Activated CD8-positive, alpha-beta T cell treated with anti-CD3 and anti-CD28 coated beads for 36 hours (primary cell): ENCODE results near the gene TCF19. TPM values are rescaled to one million over a fixed set of nuclear protein-coding genes. Genes with fewer than 3 reads are reported as not detected.
"Not testable (repeated sequence)": the region's sequence is repeated elsewhere in the genome, so short reads cannot be mapped to it uniquely, and the experiment has no call there.

Source experiments
- ATAC-seq: fragments of 200-7000 bp; cut with Tn5 transposase; one replicate; pipeline ENCODE4 v1.10.0; 2021; ENCODE audit warnings: mild to moderate bottlenecking, moderate library complexity
- CTCF ChIA-PET: fragments of 350-600 bp; sonication (Branson Sonifier 250); formaldehyde crosslinking; loops from one replicate; lab custom pipeline; 2021; ENCODE audit warnings: antibody characterized with exemption; lab: Charles Lee
- POLR2A ChIA-PET: fragments of 350-600 bp; sonication (Branson Sonifier 250); formaldehyde crosslinking; loops from one replicate; lab custom pipeline; 2021; ENCODE audit warnings: antibody characterized with exemption; lab: Charles Lee
- DNase-seq: peaks from one replicate; pipeline ENCODE4 v3.0.0-alpha.2; 2020
- H3K27ac Mint-ChIP-seq: one replicate; pipeline ENCODE4 v1.8.0; 2021; ENCODE audit warnings: mild to moderate bottlenecking, mixed read lengths
- H3K27me3 Mint-ChIP-seq: one replicate; pipeline ENCODE4 v1.8.0; 2021; ENCODE audit warnings: mixed read lengths
- H3K36me3 Mint-ChIP-seq: one replicate; pipeline ENCODE4 v1.8.0; 2021; ENCODE audit warnings: low read depth, mixed read lengths
- H3K4me1 Mint-ChIP-seq: one replicate; pipeline ENCODE4 v1.8.0; 2021; ENCODE audit warnings: low read depth, mixed read lengths
- H3K4me3 Mint-ChIP-seq: one replicate; pipeline ENCODE4 v1.8.0; 2021; ENCODE audit warnings: mild to moderate bottlenecking, moderate library complexity, mixed read lengths
- H3K9me3 Mint-ChIP-seq: one replicate; pipeline ENCODE4 v1.8.0; 2021; ENCODE audit warnings: mixed read lengths
- intact Hi-C: fragments of 100-400 bp; cut with micrococcal nuclease; formaldehyde crosslinking; loops from one replicate; pipeline ENCODE4 v1.10.0; 2022
- total RNA-seq, 2 experiments: library from RNA; stranded (reverse); gene quantifications; one replicate each; pipeline ENCODE4 v1.2.3, GENCODE V29; 2021
- TF ChIP-seq, protein P1 (sequence below): fragments of 200-600 bp; IDR thresholded peaks from one replicate; pipeline ENCODE4 v1.8.0; 2022; ENCODE audit warnings: antibody characterized with exemption, mild to moderate bottlenecking

TCF19 gene
- total RNA-seq, 2 experiments from 2014 or later, result 91.9 to 92.9 TPM

DNA sequence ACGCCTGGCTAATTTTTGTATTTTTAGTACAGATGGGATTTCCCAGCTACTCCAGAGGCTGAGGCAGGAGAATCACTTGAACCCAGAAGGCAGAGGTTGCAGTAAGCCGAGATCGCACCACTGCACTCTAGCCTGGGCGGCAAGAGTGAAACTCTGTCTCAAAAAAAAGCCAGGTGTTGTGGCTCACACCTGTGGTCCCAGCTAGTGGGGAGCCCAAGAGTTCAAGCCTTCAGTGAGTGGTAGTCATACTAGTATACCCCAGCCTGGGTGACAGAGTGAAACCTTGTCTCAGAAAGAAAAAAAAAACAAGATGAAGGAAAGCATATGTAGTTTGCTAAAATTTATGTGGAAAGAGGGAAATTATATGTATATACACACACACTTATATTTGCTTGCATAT is 32.1 kb downstream of the TCF19 start:
- CTCF ChIA-PET, result interaction anchor here (2.8 kb wide), 1 partner anchor 176 kb away, joined by 9 read pairs; no protein-coding TSS in a partner anchor
- TF ChIP-seq, protein P1, sequence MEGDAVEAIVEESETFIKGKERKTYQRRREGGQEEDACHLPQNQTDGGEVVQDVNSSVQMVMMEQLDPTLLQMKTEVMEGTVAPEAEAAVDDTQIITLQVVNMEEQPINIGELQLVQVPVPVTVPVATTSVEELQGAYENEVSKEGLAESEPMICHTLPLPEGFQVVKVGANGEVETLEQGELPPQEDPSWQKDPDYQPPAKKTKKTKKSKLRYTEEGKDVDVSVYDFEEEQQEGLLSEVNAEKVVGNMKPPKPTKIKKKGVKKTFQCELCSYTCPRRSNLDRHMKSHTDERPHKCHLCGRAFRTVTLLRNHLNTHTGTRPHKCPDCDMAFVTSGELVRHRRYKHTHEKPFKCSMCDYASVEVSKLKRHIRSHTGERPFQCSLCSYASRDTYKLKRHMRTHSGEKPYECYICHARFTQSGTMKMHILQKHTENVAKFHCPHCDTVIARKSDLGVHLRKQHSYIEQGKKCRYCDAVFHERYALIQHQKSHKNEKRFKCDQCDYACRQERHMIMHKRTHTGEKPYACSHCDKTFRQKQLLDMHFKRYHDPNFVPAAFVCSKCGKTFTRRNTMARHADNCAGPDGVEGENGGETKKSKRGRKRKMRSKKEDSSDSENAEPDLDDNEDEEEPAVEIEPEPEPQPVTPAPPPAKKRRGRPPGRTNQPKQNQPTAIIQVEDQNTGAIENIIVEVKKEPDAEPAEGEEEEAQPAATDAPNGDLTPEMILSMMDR, result no peak
- POLR2A ChIA-PET, result interaction anchor here (1.4 kb wide), 1 partner anchor 13 kb away, joined by 3 read pairs; no protein-coding TSS in a partner anchor
- Mint-ChIP-seq H3K9me3 (no peaks in the 10 kb centered on the region), H3K4me1 (peaks cover 10% of the 10 kb centered on the region), H3K4me3 (no peak overlapping the region), H3K36me3 (peaks cover 2% of the 10 kb centered on the region), H3K27me3 (no peaks in the 10 kb centered on the region), H3K27ac (no peak overlapping the region)
- ATAC-seq (no peak), DNase-seq (no peak)
- intact Hi-C loops, result no loop called here

DNA sequence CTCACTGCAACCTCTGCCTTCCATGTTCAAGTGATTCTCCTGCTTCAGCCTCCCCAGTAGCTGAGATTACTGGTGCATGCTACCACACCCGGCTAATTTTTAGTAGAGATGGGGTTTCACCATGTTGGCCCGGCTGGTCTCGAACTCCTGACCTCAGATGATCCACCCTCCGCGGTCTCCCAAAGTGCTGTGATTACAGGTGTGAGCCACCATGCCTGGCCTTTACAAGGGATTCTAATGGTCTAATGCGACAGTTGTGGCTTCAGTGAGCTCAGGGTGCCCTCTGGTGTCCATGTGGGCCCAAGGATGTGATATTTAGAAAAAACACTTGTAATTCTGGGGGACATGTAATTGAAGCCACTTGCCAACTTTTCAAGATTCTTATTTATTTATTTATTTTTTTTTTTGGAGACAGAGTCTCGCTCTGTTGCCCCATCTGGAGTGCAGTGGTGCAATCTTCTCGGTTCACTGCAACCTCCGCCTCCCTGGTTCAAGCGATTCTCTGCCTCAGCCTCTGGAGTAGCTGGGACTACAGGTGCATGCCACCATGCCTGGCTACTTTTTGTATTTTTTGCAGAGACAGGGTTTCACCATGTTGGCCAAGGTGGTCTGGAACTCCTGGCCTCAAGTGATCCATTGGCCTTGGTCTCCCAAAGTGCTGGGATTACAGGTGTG is 34.2 kb downstream of the TCF19 start:
- POLR2A ChIA-PET, result interaction anchor here (1.0 to 1.5 kb wide), 2 partner anchors 34 to 37 kb away, joined by 3 to 6 read pairs; partner anchors contain the start of gene TCF19
- TF ChIP-seq, protein P1, result peak; percentile 43
- CTCF ChIA-PET, result interaction anchor here (0.6 to 3.3 kb wide), 14 partner anchors 16 to 182 kb away, joined by 3 to 23 read pairs (median 6); partner anchors contain the start of genes CCHCR1, PSORS1C2 and TCF19
- H3K9me3 Mint-ChIP-seq, H3K27ac Mint-ChIP-seq, H3K27me3 Mint-ChIP-seq, H3K4me3 Mint-ChIP-seq: not testable (repeated sequence)
- peak; percentile 87 for DNase-seq
- H3K4me1 Mint-ChIP-seq, result peaks cover 16% of the 10 kb centered on the region
- peaks cover 12% of the 10 kb centered on the region for H3K36me3 Mint-ChIP-seq
- peak; percentile 40 for ATAC-seq
- intact Hi-C loops, result loop anchor here (1.0 kb wide), 1 partner anchor 55 kb away; no protein-coding TSS in a partner anchor

DNA sequence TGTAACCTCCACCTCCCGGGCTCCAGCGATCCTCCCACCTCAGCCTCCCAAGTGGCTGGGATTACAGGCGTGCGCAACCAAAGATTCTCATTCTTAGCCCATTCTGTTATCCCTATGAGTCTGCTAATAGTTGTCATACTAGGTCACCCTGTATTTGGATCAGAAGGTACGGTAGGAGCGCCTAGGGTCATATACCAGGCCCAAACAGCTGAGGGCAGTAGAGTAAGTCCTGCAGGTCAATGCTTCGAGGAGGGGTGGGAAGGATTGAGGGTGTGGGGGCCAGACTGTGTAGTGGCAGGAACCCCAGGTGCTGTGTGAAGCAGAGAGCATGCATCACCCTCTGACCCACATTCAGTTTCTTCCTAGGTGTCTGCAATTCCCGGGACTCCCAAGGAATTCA is 34.8 kb downstream of the TCF19 start:
- no peak for ATAC-seq
- H3K36me3 Mint-ChIP-seq, result peaks cover 14% of the 10 kb centered on the region
- POLR2A ChIA-PET, result no interaction called here
- CTCF ChIA-PET, result interaction anchor here (0.6 to 3.3 kb wide), 11 partner anchors 17 to 181 kb away, joined by 3 to 23 read pairs (median 8); partner anchors contain the start of genes CCHCR1, PSORS1C2 and TCF19
- TF ChIP-seq, protein P1, result no peak
- H3K4me1 Mint-ChIP-seq, result peaks cover 16% of the 10 kb centered on the region
- no peak overlapping the region for H3K27ac Mint-ChIP-seq
- peaks cover 4% of the 10 kb centered on the region for H3K9me3 Mint-ChIP-seq
- H3K27me3 Mint-ChIP-seq, result no peaks in the 10 kb centered on the region
- no peak for DNase-seq
- intact Hi-C loops, result no loop called here
- no peak overlapping the region for H3K4me3 Mint-ChIP-seq

DNA sequence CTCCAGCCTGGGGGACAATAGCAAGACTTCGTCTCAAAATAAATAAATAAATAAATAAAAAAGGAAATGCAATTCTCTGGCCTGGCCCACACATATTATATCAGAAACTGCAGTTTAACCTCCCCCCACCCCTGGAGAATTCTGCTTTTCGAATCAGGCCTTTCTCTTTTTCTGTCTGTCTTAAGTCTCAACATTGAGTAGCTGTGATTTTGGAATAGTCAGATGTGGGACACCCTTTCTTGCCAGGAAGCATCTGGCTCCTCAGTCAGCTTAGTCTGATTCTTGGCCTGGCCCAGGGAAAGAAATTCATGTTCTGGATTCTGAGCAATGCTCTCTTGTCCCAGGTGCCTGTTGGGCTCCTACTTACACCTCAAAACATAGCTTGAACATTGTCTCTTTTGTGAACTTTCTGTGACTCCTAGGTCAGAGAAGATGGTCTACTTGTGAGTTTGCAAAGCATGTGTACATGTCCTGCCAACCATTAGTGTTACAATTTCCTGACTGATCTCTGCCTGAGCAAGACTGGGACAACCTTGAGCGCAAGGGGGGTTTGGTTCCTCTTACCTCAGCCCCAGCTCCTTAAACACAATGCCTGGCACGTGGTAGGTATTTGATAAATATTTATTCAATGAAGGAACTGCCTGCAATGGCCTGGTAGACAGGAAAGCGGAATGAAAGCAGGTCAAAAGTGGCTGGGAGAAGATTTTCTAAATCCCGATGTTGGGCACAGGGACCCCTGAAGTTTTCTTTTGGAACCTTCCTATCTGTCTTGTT is 35.9 kb downstream of the TCF19 start:
- CTCF ChIA-PET, result interaction anchor here (0.7 to 3.3 kb wide), 8 partner anchors 12 to 173 kb away, joined by 3 to 23 read pairs (median 4); partner anchors contain the start of gene PSORS1C2
- no peak overlapping the region for H3K4me3 Mint-ChIP-seq

DNA sequence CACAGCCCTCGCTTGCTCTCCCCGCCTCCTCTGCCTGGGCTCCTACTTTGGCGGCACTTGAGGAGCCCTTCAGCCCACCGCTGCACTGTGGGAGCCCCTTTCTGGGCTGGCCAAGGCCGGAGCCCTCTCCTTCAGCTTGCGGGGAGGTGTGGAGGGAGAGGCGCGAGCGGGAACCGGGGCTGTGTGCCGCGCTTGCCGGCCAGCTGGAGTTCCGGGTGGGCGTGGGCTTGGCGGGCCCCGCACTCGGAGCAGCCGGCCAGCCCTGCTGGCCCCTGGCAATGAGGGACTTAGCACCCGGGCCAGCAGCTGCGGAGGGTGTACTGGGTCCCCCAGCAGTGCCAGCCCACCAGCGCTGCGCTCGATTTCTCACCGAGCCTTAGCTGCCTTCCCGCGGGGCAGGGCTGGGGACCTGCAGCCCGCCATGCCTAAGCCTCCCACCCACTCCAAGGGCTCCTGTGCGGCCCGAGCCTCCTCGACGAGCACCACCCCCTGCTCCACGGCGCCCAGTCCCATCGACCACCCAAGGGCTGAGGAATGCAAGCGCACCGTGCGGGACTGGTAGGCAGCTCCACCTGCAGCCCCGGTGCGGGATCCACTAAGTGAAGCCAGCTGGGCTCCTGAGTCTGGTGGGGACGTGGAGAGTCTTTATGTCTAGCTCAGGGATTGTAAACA is 37.1 kb downstream of the TCF19 start:
- H3K27ac Mint-ChIP-seq, result peak overlapping the region; percentile 96
- not testable (repeated sequence) for DNase-seq, H3K9me3 Mint-ChIP-seq, H3K27me3 Mint-ChIP-seq, ATAC-seq
- ChIA-PET CTCF (interaction anchor here (1.5 to 3.8 kb wide), 4 partner anchors 57 to 172 kb away, joined by 5 to 38 read pairs (median 13); partner anchors contain the start of gene PSORS1C2), POLR2A (interaction anchor here (0.9 to 1.2 kb wide), 3 partner anchors 20 to 205 kb away, joined by 3 read pairs; no protein-coding TSS in a partner anchor)
- peak overlapping the region; percentile 80 for H3K4me3 Mint-ChIP-seq
- H3K36me3 Mint-ChIP-seq, result peaks cover 24% of the 10 kb centered on the region
- intact Hi-C loops, result loop anchor here (5.0 kb wide), 1 partner anchor 77 kb away; the partner anchor contains the start of gene HLA-C
- H3K4me1 Mint-ChIP-seq, result peaks cover 33% of the 10 kb centered on the region

More for the DNA sequence above, 35.9 kb downstream of the TCF19 start:
- peak overlapping the region; percentile 46 for H3K27ac Mint-ChIP-seq
- H3K27me3 Mint-ChIP-seq, result no peaks in the 10 kb centered on the region
- intact Hi-C loops, result no loop called here
- ATAC-seq (no peak), DNase-seq (no peak)
- TF ChIP-seq, protein P1, result no peak
- peaks cover 4% of the 10 kb centered on the region for H3K9me3 Mint-ChIP-seq
- POLR2A ChIA-PET, result interaction anchor here (0.9 kb wide), 1 partner anchor 173 kb away, joined by 4 read pairs; no protein-coding TSS in a partner anchor
- peaks cover 16% of the 10 kb centered on the region for H3K36me3 Mint-ChIP-seq
- peaks cover 22% of the 10 kb centered on the region for H3K4me1 Mint-ChIP-seq

DNA sequence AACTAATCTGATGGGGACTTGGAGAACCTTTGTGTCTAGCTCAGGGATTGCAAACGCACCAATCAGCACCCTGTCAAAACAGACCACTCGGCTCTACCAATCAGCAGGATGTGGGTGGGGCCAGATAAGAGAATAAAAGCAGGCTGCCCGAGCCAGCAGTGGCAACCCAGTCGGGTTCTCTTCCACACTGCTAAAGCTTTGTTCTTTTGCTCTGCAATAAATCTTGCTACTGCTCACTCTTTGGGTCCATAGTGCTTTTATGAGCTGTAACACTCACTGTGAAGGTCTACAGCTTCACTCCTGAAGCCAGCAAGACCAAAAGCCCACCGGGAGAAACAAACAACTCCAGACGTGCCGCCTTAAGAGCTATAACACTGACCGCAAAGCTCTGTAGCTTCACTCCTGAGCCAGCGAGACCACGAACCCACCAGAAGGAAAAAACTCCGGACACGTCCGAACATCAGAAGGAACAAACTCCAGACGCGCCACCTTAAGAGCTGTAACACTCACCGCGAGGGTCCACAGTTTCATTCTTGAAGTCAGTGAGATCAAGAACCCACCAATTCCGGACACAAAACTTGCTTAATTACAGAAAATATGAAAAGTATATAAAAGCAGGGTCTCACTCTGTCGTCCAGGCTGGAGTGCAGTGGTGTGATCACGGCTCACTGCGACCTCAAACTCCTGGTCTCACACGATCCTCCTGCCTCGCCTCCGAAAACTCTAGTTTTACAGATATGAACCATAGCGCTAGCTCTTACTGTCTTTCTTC is 38.0 kb downstream of the TCF19 start:
- intact Hi-C loops, result loop anchor here (2.0 to 5.0 kb wide), 2 partner anchors 76 to 170 kb away; partner anchors contain the start of gene HLA-C
- ChIA-PET CTCF (interaction anchor here (0.8 to 3.8 kb wide), 9 partner anchors 10 to 261 kb away, joined by 3 to 38 read pairs (median 4); partner anchors contain the start of gene PSORS1C2), POLR2A (interaction anchor here (0.6 to 2.3 kb wide), 13 partner anchors 21 to 456 kb away, joined by 3 to 15 read pairs (median 3); partner anchors contain the start of genes PSORS1C2 and TCF19)
- not testable (repeated sequence) for ATAC-seq, DNase-seq, H3K27me3 Mint-ChIP-seq
- Mint-ChIP-seq H3K36me3 (peaks cover 30% of the 10 kb centered on the region), H3K4me3 (peak overlapping the region; percentile 80), H3K4me1 (peaks cover 39% of the 10 kb centered on the region), H3K9me3 (peaks cover 12% of the 10 kb centered on the region), H3K27ac (peak overlapping the region; percentile 96)
